ENCODE results near the gene PI4KA.
"Not testable (repeated sequence)": the region's sequence is repeated elsewhere in the genome, so short reads cannot be mapped to it uniquely, and the experiment has no call there.

Gene PI4KA

GRCh38 chr22:20858615-20859416 is at the start of gene PI4KA, which contains the start of gene SNAP29:
PI4KA (minus strand) TSS chr22:20858811; CDS start chr22:20858725, 86 bp downstream.
SNAP29 (plus strand) TSS chr22:20859007; CDS start chr22:20859111, 104 bp downstream.
- peak; percentile 98 for DNase-seq (ENCODE audit: low read depth)

GRCh38 chr22:20906387-20906767 is 47.8 kb upstream of the PI4KA start:
- DNase-seq (ENCODE audit: low read depth): no peak

GRCh38 chr22:20905415-20906386 is 47.1 kb upstream of the PI4KA start:
- no peak for DNase-seq (ENCODE audit: low read depth)

- no peak for DNase-seq (ENCODE audit: low read depth)
These were observed 46.4 kb upstream of the PI4KA start for GRCh38 chr22:20904980-20905355.

- DNase-seq (ENCODE audit: low read depth): no peak
These were observed 45.7 kb upstream of the PI4KA start for GRCh38 chr22:20904008-20904979.

DNA sequence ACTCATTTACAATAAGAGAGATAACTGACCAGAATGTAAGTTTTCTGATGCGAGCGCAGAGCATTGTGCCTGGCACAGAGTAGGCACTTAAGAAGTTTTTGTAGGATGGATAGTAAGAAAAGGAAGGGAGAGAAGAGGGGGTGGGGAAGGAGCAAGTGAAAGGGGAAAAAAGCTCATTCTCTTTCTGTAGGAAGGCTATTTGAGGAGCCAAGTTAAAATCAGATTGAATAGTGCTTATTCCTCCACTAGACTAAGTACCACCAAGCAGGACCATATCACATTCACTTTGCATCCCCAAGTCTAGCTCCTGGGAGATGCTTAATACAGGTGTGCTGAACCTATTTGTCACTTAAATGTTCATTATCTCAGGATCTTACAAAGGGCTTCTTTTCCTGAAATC is 44.5 kb upstream of the PI4KA start:
- DNase-seq (ENCODE audit: low read depth): no peak

DNA sequence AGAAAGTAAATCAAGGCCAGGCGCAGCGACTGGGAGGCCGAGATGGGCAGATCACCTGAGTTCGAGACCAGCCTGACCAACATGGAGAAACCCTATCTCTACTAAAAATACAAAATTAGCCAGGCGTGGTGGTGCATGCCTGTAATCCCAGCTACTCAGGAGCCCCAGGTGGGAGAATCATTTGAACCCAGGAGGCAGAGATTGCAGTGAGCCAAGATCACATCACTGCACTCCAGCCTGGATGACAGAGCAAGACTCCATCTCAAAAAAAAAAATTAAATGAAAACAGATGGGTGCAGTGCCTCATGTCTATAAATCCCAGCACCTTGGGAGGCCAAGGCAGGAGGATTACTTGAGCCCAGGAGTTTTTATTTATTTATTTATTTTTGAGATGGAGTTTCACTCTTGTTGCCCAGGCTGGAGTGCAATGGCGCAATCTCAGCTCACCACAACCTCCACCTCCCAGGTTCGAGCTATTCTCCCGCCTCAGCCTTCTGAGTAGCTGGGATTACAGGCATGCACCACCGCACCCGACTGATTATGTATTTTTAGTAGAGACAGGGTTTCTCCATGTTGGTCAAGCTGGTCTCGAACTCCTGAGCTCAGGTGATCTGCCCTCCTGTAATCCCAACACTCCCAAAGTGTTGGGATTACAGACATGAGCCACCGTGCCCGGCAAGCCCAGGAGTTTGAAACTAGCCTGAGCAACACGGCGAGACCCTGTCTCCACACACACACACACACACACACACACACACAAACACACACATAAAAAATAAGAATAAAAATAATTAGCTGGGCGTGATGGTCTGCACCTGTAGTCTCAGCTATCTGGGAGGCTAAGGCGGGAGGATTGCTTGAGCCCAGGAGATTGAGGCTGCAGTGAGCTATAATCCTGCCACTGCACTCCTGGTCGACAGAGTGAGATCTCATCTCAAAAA is 42.8 kb upstream of the PI4KA start:
- DNase-seq (ENCODE audit: low read depth): not testable (repeated sequence)

GRCh38 chr22:20899827-20900423 is 41.3 kb upstream of the PI4KA start:
- no peak for DNase-seq (ENCODE audit: low read depth)

- not testable (repeated sequence) for DNase-seq (ENCODE audit: low read depth)
These were observed 39.1 kb upstream of the PI4KA start for GRCh38 chr22:20897737-20898136.

DNA sequence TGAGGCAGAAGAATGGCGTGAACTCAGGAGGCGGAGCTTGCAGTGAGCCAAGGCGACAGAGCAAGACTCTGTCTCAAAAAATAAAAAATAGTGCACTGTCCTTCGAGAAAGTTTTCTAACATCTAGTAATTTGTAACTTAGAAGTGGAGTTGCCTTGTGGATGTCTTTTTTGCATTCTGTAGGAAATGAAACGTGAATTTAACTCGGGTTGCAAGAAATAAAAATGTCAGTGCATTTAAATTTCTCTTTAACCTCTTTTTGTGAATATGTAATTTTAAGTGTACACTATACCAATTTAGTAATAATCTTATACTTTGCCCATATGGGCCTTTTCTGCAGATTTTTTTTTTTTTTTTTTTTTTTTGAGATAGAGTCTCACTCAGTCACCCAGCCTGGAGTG is 32.4 kb upstream of the PI4KA start:
- DNase-seq (ENCODE audit: low read depth): no peak

DNA sequence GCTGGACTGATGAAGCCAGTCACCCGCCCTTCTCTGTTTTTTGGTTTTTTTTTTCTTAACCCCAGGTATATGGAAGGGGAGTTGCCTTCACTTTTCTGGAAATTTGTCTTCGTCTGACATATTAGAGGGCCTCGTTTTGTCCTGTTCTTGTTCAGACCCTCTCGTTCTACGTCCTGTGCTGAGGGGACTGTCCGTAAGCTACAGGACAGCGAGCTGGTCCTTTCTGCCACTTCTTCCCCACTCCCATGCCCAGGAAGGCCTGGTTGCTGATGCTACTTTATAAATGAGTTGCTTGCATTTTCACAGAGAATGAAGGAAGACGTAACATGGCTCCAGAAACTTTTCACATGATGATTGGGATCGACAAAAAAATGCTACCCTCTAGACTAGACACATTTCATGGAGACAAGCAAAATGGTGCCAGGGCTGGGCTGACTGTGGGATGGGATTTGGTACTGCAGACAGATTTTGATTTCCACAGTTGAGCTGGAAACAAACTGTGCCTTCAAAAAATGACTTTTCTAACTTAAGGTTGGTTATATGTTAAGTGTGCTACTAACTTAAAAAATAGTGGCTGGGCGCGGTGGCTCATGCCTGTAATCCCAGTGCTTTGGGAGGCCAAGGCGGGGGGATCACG is 31.4 kb upstream of the PI4KA start:
- DNase-seq (ENCODE audit: low read depth): no peak

GRCh38 chr22:20889025-20889704 is 30.6 kb upstream of the PI4KA start:
- DNase-seq (ENCODE audit: low read depth): no peak

DNA sequence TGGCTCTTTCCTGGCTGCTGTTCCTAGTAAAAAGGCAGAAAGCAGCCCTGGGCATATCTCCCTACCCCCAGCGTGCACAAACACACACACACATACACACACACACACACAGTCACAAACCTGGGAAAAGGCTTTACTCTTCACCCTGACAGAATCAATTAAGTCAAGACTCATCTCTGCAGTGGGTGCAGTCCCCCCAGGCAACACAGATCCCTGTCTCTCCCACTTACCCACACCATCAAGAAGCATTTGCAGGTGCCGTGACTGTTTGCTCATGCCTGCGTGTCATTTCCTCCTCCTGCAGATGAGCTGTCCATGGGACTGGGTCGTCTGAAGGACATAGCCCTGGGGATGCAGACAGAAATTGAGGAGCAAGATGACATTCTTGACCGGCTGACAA is 28.8 kb upstream of the PI4KA start:
- DNase-seq (ENCODE audit: low read depth): no peak

GRCh38 chr22:20885557-20886323 is 27.1 kb upstream of the PI4KA start:
- peak; percentile 63 for DNase-seq (ENCODE audit: low read depth)

- DNase-seq (ENCODE audit: low read depth): no peak
These were observed 26.5 kb upstream of the PI4KA start for GRCh38 chr22:20885017-20885556.

- no peak for DNase-seq (ENCODE audit: low read depth)
These were observed 25.8 kb upstream of the PI4KA start for GRCh38 chr22:20884454-20884853.

- DNase-seq (ENCODE audit: low read depth): no peak
These were observed 24.2 kb upstream of the PI4KA start for GRCh38 chr22:20882855-20883254.
